GM12878 (cell line): ENCODE results near the gene WDSUB1. TPM values are rescaled to one million over a fixed set of nuclear protein-coding genes. Genes with fewer than 3 reads are reported as not detected.

Source experiments
- ATAC-seq: fragments of 200-7000 bp; cut with Tn5 transposase; 3 replicates; pipeline ENCODE4 v1.9.1; 2020; ENCODE audit warnings: mild to moderate bottlenecking, moderate library complexity
- BruUV-seq: library from RNA; stranded (reverse); fragments of 400-500 nt; replicated peaks from 2 replicates; lab custom pipeline; 2021; lab: Mats Ljungman, UMichigan
- CTCF ChIA-PET: fragments of 300-600 bp; sonication (Branson Sonifier 250); formaldehyde crosslinking; extraction: SDS; loops from one replicate; lab custom pipeline; 2021; ENCODE audit warnings: inconsistent platforms; lab: Yijun Ruan, JAX
- POLR2A ChIA-PET: fragments of 350-600 bp; formaldehyde crosslinking; extraction: SDS; loops from one replicate; lab custom pipeline; 2021; ENCODE audit warnings: inconsistent platforms; lab: Charles Lee
- RAD21 ChIA-PET: fragments of 300-600 bp; sonication (Branson Sonifier 250); formaldehyde crosslinking; loops from one replicate; lab custom pipeline; 2023; ENCODE audit warnings: antibody characterized with exemption; ENCODE audit not compliant: unreplicated experiment; lab: Charles Lee
- SMC1A ChIA-PET: fragments of 300-600 bp; sonication (Branson Sonifier 250); formaldehyde crosslinking; loops from one replicate; lab custom pipeline; 2023; ENCODE audit not compliant: unreplicated experiment, uncharacterized antibody; lab: Charles Lee
- DNase-seq: peaks from one replicate; pipeline ENCODE4 v3.0.0-alpha.2; 2011; ENCODE audit warnings: low read depth, low spot score
- FAIRE-seq: peaks from 3 replicates; lab custom pipeline; 2011; peaks lifted over from hg19 to GRCh38; lab: Jason Lieb, UNC
- H2AFZ ChIP-seq: 2 replicates; pipeline ENCODE4 v1.6.0; 2011; ENCODE audit warnings: low read depth, low read length, control low read depth; ENCODE audit not compliant: control insufficient read depth
- H3K27ac ChIP-seq: 2 replicates; pipeline ENCODE4 v1.5.1; 2011; ENCODE audit warnings: control low read depth; ENCODE audit not compliant: control insufficient read depth, insufficient read depth
- H3K27me3 ChIP-seq, 2 experiments: replicated peaks in 1 of 2; 2 replicates each; pipeline versions ENCODE4 v1.6.0 to v1.6.1; 2011; ENCODE audit warnings: low read length in 1 of 2; ENCODE audit not compliant: control insufficient read depth in 2 of 2, insufficient read depth in 2 of 2
- H3K36me3 ChIP-seq, 2 experiments: 2 replicates each; pipeline ENCODE4 v1.5.1; 2011; ENCODE audit warnings: low read length in 1 of 2; ENCODE audit not compliant: control insufficient read depth in 2 of 2, insufficient read depth in 2 of 2
- H3K4me1 ChIP-seq: 2 replicates; pipeline ENCODE4 v1.6.1; 2011; ENCODE audit warnings: mild to moderate bottlenecking, low read length, moderate library complexity, mixed read lengths; ENCODE audit not compliant: control insufficient read depth, insufficient read depth
- H3K4me2 ChIP-seq: 2 replicates; pipeline ENCODE4 v1.6.0; 2011; ENCODE audit warnings: control low read depth; ENCODE audit not compliant: control insufficient read depth, insufficient read depth
- H3K4me3 ChIP-seq: fragments of 200-600 bp; sonication (generic); 2 replicates; pipeline ENCODE4 v1.5.1; 2016
- H3K79me2 ChIP-seq: 2 replicates; pipeline ENCODE4 v1.6.0; 2011; ENCODE audit warnings: low read length; ENCODE audit not compliant: control insufficient read depth, insufficient read depth
- H3K9ac ChIP-seq: 2 replicates; pipeline ENCODE4 v1.8.0; 2011; ENCODE audit warnings: low read length, control low read depth, mixed read lengths; ENCODE audit not compliant: control insufficient read depth, insufficient read depth
- H3K9me3 ChIP-seq: replicated peaks from 3 replicates; pipeline ENCODE4 v1.5.1; 2011; ENCODE audit warnings: mild to moderate bottlenecking, low read length; ENCODE audit not compliant: control insufficient read depth, insufficient read depth
- H4K20me1 ChIP-seq: 2 replicates; pipeline ENCODE4 v1.6.0; 2011; ENCODE audit not compliant: control insufficient read depth, insufficient read depth
- RFX5 ChIP-seq: IDR thresholded peaks from 2 replicates; pipeline ENCODE4 v1.6.1; 2011; ENCODE audit warnings: low read depth, low read length, improper control_type of control experiment
- RUNX3 ChIP-seq: IDR thresholded peaks from 2 replicates; pipeline ENCODE4 v1.6.1; 2012; ENCODE audit warnings: low read length, inconsistent platforms
- TCF3 ChIP-seq: IDR thresholded peaks from 2 replicates; pipeline ENCODE4 v1.6.1; 2012; ENCODE audit warnings: low read depth, mild to moderate bottlenecking, low read length, borderline replicate concordance; ENCODE audit not compliant: insufficient read depth
- WGBS: methylation state at CpG from one replicate; pipeline ENCODE4 v1.1.6; 2016; ENCODE audit warnings: low lambda C conversion rate; ENCODE audit not compliant: insufficient replicate concordance, insufficient coverage; ENCODE audit errors: missing lambda C conversion rate; 5-methylcytosine and 5-hydroxymethylcytosine counted together
- in situ Hi-C: fragments of 300-500 bp; cut with MboI; formaldehyde crosslinking; loops from 9 replicates; pipeline ENCODE4 v1.14.3; 2018; ENCODE audit warnings: mixed read lengths
- intact Hi-C: fragments of 100-400 bp; cut with micrococcal nuclease; formaldehyde crosslinking; loops from one replicate; pipeline ENCODE4 v1.14.2; 2022; ENCODE audit not compliant: unreplicated experiment
- polyA plus RNA-seq, 11 experiments: library from polyadenylated mRNA; depleted of rRNA in 4 of 11; unstranded in 6 of 11; stranded (reverse) in 5 of 11; fragments of >200 nt; fragmentation: Nextera tagmentation in 4 of 11; fragmentation: Illumina TruSeq in 1 of 11; extraction: Ambion mirVana in 4 of 11; extraction: Trizol in 1 of 11; gene quantifications; 1 replicate in 1 of 11; 2 replicates in 10 of 11; pipeline versions ENCODE4 v1.2.1 to v1.2.3, GENCODE V29; 2011 to 2016; ENCODE audit warnings: inconsistent platforms in 2 of 11, missing spikeins in 2 of 11, low read depth in 1 of 11
- total RNA-seq, 4 experiments: library from RNA; depleted of rRNA in 3 of 4; stranded (reverse); fragments of >200 nt in 3 of 4; fragmentation: Illumina TruSeq in 1 of 4; extraction: Trizol in 1 of 4; gene quantifications; 2 replicates each; pipeline versions ENCODE4 v1.2.1 to v1.2.3, GENCODE V29; 2013 to 2021
- TF ChIP-seq, protein P1 (sequence below): fragments of 450-650 bp; IDR thresholded peaks from 2 replicates; pipeline ENCODE4 v1.6.1; 2017; ENCODE audit warnings: mild to moderate bottlenecking

The WDSUB1 gene
- total and polyA plus RNA-seq, 10 of the 15 experiments (the other 5 are each of a cell fraction or from before 2014, with no cell fraction given): 4.4 to 12.7 (median 7.6) TPM

DNA sequence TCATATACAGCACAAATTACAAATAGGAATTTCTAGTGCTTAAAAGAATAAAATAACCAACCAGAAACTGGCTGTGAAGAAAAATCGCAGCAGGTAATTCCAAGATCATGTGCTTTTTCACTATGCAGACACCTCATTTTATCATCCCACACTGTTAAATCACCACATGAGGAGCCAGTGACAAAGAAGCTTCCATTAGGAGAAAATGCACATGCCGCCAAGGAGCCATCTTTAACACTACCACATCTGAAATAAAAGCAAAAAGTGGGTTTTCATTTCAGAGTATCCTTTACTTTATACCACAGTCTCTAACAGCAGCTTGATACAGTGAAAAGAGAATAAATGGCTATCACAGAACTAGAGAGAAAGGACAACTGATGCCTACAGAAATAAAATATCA, 6.8 kb downstream of the WDSUB1 start:
- H3K4me1 ChIP-seq: peaks cover 10% of the 10 kb centered on the region
- ChIA-PET RAD21 (no interaction called here), CTCF (interaction anchor here (1.0 kb wide), 1 partner anchor 10 kb away, joined by 3 read pairs; no protein-coding TSS in a partner anchor), SMC1A (interaction anchor here (1.0 kb wide), 1 partner anchor 11 kb away, joined by 3 read pairs; no protein-coding TSS in a partner anchor), POLR2A (no interaction called here)
- H3K36me3 ChIP-seq: no peaks in the 10 kb centered on the region
- H3K4me2 ChIP-seq: no peak overlapping the region
- peaks cover 4% of the 10 kb centered on the region; the same call in 2 of the 3 replicates for H3K9me3 ChIP-seq
- TF ChIP-seq, protein P1, sequence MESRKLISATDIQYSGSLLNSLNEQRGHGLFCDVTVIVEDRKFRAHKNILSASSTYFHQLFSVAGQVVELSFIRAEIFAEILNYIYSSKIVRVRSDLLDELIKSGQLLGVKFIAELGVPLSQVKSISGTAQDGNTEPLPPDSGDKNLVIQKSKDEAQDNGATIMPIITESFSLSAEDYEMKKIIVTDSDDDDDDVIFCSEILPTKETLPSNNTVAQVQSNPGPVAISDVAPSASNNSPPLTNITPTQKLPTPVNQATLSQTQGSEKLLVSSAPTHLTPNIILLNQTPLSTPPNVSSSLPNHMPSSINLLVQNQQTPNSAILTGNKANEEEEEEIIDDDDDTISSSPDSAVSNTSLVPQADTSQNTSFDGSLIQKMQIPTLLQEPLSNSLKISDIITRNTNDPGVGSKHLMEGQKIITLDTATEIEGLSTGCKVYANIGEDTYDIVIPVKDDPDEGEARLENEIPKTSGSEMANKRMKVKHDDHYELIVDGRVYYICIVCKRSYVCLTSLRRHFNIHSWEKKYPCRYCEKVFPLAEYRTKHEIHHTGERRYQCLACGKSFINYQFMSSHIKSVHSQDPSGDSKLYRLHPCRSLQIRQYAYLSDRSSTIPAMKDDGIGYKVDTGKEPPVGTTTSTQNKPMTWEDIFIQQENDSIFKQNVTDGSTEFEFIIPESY: peak; percentile 62; the same call in 1 of the 2 replicates
- TF ChIP-seq RFX5: no peak
- H3K27ac ChIP-seq: no peak overlapping the region
- no peaks in the 10 kb centered on the region for H4K20me1 ChIP-seq
- DNase-seq: no peak
- in situ Hi-C loops: no loop called here
- intact Hi-C loops: no loop called here
- WGBS: 100% methylated on average over 2 of the region's 2 CpGs
- peaks cover 3% of the 10 kb centered on the region for H3K79me2 ChIP-seq
- no TSS peak for BruUV-seq
- no peak overlapping the region for H3K4me3 ChIP-seq
- no peak overlapping the region for H3K9ac ChIP-seq
- no peak for ATAC-seq
- FAIRE-seq: no peak
- no peaks in the 10 kb centered on the region for H3K27me3 ChIP-seq
- H2AFZ ChIP-seq: no peak overlapping the region

DNA sequence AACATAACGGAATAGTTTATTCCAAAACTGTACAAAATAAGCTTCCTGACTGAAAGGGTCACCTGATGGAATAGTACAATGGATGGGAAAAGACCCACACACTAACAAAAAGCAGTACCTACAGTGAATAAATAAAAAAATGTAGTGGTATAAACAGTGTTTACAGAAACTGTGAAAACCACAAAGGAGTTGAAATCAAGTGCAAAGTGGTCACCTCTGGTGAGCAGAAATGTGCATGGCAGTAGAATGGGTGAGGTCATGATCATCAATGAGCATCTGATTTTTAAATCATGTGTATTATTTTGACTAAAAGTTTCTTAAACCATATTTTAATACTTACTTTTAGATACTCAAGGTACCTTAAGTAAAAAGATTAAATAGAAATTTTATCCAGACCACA, 11.4 kb downstream of the WDSUB1 start:
- ATAC-seq (peak; percentile 62), FAIRE-seq (no peak), DNase-seq (no peak)
- RAD21 ChIA-PET: no interaction called here
- Histone ChIP-seq H3K4me1 (no peaks in the 10 kb centered on the region), H2AFZ (no peak overlapping the region), H3K9me3 (no peaks in the 10 kb centered on the region), H3K4me2 (no peak overlapping the region), H3K79me2 (no peaks in the 10 kb centered on the region), H4K20me1 (no peaks in the 10 kb centered on the region), H3K4me3 (no peak overlapping the region), H3K9ac (no peak overlapping the region), H3K27ac (no peak overlapping the region), H3K27me3 (no peaks in the 10 kb centered on the region), H3K36me3 (no peaks in the 10 kb centered on the region)
- BruUV-seq: no TSS peak
- CTCF ChIA-PET: no interaction called here
- SMC1A ChIA-PET: interaction anchor here (1.1 to 1.2 kb wide), 2 partner anchors 9 to 11 kb away, joined by 3 read pairs; no protein-coding TSS in a partner anchor
- intact Hi-C loops: no loop called here
- POLR2A ChIA-PET: no interaction called here
- TF ChIP-seq TCF3 (no peak), RUNX3 (peak; percentile 35; the same call in 1 of the 2 replicates)
- WGBS: 96% methylated on average over 1 of the region's 1 CpG
- in situ Hi-C loops: no loop called here
